HG03469 (cell line): Measurements from ENCODE around the gene PCSK7.

Experiments
- ATAC-seq: cut with Tn5 transposase; IDR thresholded peaks from one replicate; pipeline ENCODE4 v1.9.1; 2021; ENCODE audit warnings: mild to moderate bottlenecking, moderate library complexity, moderate number of reproducible peaks; ENCODE audit not compliant: unreplicated experiment

The PCSK7 gene

GRCh38 chr11:117169736-117170135 is 62.1 kb downstream of the PCSK7 start:
- no peak for ATAC-seq

- no peak for ATAC-seq
Measured at GRCh38 chr11:117166491-117166890, 65.4 kb downstream of the PCSK7 start.

DNA sequence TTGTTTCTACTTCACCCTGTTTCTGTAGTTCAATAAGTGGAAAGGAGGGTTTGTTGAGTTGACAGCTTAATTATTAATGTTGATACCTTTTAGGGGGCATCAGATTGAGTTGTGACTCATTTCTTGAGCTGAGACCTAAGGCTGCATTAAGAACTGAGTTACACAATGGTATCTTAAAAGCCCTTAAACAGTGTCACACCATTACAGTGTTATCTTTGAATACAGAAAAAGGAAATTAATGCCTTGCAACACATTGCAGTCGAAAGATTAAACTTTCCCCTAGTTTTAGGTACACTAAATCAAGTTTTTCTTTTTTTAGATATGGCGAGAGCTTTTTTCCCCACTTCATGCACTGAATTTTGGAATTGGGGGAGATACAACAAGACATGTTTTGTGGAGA is 71.0 kb downstream of the PCSK7 start:
- no peak for ATAC-seq

GRCh38 chr11:117159892-117160291 is 72.0 kb downstream of the PCSK7 start:
- ATAC-seq = no peak

DNA sequence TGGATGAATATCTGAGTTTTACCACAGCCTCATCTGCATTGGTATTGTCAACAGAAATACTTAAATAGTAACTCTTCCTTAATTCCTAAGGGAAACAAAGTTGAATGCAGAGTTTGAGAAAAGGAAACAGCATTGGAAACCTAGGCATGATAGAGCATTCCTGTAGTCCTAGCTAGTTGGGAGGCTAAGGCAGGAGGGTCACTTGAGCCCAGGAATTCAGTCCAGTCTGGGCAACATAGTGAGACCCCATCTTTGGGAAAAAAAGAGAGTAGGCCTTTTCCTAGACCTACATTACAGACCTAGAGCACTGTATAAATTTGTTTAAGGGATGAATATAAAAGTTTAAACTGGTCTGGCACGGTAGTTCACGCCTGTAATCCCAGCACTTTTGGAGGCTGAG is 74.4 kb downstream of the PCSK7 start:
- no peak for ATAC-seq

- no peak for ATAC-seq
Measured at GRCh38 chr11:117154468-117154867, 77.4 kb downstream of the PCSK7 start.
